ENCODE results near the gene DMRT3. TPM values are rescaled to one million over a fixed set of nuclear protein-coding genes. Genes with fewer than 3 reads are reported as not detected.

Gene DMRT3
- polyA plus RNA-seq, 3 donors, result not detected

DNA sequence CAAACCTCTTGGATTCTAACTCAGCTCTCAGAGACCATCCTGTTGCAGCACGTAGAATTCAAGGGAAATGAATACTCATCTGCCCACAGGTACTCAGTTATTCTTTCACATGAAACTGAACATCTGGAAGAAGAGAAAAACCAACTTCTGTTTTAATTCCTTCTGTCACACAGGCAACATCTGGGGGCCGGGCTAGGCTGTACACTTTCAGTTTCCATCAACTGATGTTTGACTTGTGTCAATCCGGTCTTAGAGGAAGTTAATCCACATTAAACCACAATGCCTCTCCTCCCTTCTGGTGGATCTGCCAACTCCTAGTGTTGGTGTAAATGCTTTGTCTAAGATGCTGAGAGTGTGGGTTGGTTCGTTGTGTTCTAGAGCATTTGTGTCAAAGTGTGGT lies 17.6 kb downstream of the DMRT3 start:
- Histone ChIP-seq H3K79me2 (ENCODE audit: insufficient read depth, low read length) (no peaks in the 10 kb centered on the region), H3K4me2 (replicated peaks; ENCODE audit: extremely low read depth, low read length, poor library complexity, severe bottlenecking) (peak overlapping the region; percentile 7), H3K36me3 (replicated peaks in 1 of 2; ENCODE audit: control insufficient read depth in 1 of 2, insufficient read depth in 2 of 2, low read length in 2 of 2) (no peaks in the 10 kb centered on the region), H3K4me1 (ENCODE audit: control insufficient read depth in 1 of 2, insufficient read depth in 2 of 2, low read length in 2 of 2) (peaks cover 13 to 17% of the 10 kb centered on the region in 2 donors), H3K9ac (ENCODE audit: insufficient read depth, low read length, poor library complexity, severe bottlenecking) (no peak overlapping the region), H4K20me1 (ENCODE audit: insufficient read depth, low read length) (no peaks in the 10 kb centered on the region), H2AFZ (ENCODE audit: insufficient read depth, low read depth, low read length, poor library complexity, severe bottlenecking) (no peak overlapping the region), H3K27me3 (ENCODE audit: control insufficient read depth in 2 of 2, insufficient read depth in 2 of 2, low read length in 2 of 2) (peaks cover 3 to 23% of the 10 kb centered on the region in 2 donors), H3K4me3 (replicated peaks in 1 of 3; ENCODE audit: low read depth in 2 of 3, low read length in 3 of 3) (no peak overlapping the region), H3K9me3 (replicated peaks in 1 of 2; ENCODE audit: control insufficient read depth in 1 of 2, insufficient read depth in 1 of 2, low read length in 2 of 2) (peaks cover 0 to 10% of the 10 kb centered on the region in 2 donors), H3K27ac (ENCODE audit: low read depth in 1 of 2, low read length in 2 of 2) (no peak overlapping the region)
- no peaks in the 10 kb centered on the region for H3K36me3 Mint-ChIP-seq
- H3K9me3 Mint-ChIP-seq, result peaks cover 2 to 10% (median 5%) of the 10 kb centered on the region in 7 donors
- TF ChIP-seq, protein P1, sequence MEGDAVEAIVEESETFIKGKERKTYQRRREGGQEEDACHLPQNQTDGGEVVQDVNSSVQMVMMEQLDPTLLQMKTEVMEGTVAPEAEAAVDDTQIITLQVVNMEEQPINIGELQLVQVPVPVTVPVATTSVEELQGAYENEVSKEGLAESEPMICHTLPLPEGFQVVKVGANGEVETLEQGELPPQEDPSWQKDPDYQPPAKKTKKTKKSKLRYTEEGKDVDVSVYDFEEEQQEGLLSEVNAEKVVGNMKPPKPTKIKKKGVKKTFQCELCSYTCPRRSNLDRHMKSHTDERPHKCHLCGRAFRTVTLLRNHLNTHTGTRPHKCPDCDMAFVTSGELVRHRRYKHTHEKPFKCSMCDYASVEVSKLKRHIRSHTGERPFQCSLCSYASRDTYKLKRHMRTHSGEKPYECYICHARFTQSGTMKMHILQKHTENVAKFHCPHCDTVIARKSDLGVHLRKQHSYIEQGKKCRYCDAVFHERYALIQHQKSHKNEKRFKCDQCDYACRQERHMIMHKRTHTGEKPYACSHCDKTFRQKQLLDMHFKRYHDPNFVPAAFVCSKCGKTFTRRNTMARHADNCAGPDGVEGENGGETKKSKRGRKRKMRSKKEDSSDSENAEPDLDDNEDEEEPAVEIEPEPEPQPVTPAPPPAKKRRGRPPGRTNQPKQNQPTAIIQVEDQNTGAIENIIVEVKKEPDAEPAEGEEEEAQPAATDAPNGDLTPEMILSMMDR (IDR thresholded peaks at IDR 0.05), result no peak
- peak; percentile 48 to 68 (median 58) for DNase-seq
- H3K27me3 Mint-ChIP-seq (ENCODE audit: low read depth in 3 of 3), result peaks cover 17 to 29% (median 28%) of the 10 kb centered on the region in 3 donors
- peaks cover 22% of the 10 kb centered on the region for H3K4me1 Mint-ChIP-seq
- no peak overlapping the region for H3K4me3 Mint-ChIP-seq
- intact Hi-C loops (cut with micrococcal nuclease), result loop anchor here in 1 of 2 donors (5.0 kb wide), 1 partner anchor 82 kb away; no protein-coding TSS in a partner anchor
- 0% methylated on average over 1 of the region's 4 CpGs for WGBS (ENCODE audit: insufficient coverage)
- H3K27ac Mint-ChIP-seq, result peak overlapping the region in 2 of 7 donors; percentile 65 to 68

- Histone ChIP-seq H3K9ac (ENCODE audit: insufficient read depth, low read length, poor library complexity, severe bottlenecking) (no peak overlapping the region), H3K27me3 (ENCODE audit: control insufficient read depth in 2 of 2, insufficient read depth in 2 of 2, low read length in 2 of 2) (peaks cover 0 to 12% of the 10 kb centered on the region in 2 donors), H3K79me2 (ENCODE audit: insufficient read depth, low read length) (no peaks in the 10 kb centered on the region), H3K36me3 (replicated peaks in 1 of 2; ENCODE audit: control insufficient read depth in 1 of 2, insufficient read depth in 2 of 2, low read length in 2 of 2) (no peaks in the 10 kb centered on the region), H3K4me1 (ENCODE audit: control insufficient read depth in 1 of 2, insufficient read depth in 2 of 2, low read length in 2 of 2) (peaks cover 20 to 28% of the 10 kb centered on the region in 2 donors), H3K27ac (ENCODE audit: low read depth in 1 of 2, low read length in 2 of 2) (no peak overlapping the region), H3K9me3 (replicated peaks in 1 of 2; ENCODE audit: control insufficient read depth in 1 of 2, insufficient read depth in 1 of 2, low read length in 2 of 2) (peaks cover 0 to 11% of the 10 kb centered on the region in 2 donors), H3K4me2 (replicated peaks; ENCODE audit: extremely low read depth, low read length, poor library complexity, severe bottlenecking) (no peak overlapping the region), H2AFZ (ENCODE audit: insufficient read depth, low read depth, low read length, poor library complexity, severe bottlenecking) (no peak overlapping the region), H3K4me3 (replicated peaks in 1 of 3; ENCODE audit: low read depth in 2 of 3, low read length in 3 of 3) (no peak overlapping the region), H4K20me1 (ENCODE audit: insufficient read depth, low read length) (no peaks in the 10 kb centered on the region)
- no CpG with 5 or more reads among the region's 4 CpGs for whole genome bisulfite sequencing (ENCODE audit: insufficient coverage)
- no peaks in the 10 kb centered on the region for H3K36me3 Mint-ChIP-seq
- no peak overlapping the region for H3K27ac Mint-ChIP-seq
- peaks cover 6 to 21% (median 18%) of the 10 kb centered on the region in 3 donors for H3K27me3 Mint-ChIP-seq (ENCODE audit: low read depth in 3 of 3)
- intact Hi-C loops (cut with micrococcal nuclease), result no loop called here
- DNase-seq, result no peak
- peaks cover 29% of the 10 kb centered on the region for H3K4me1 Mint-ChIP-seq
- peaks cover 4 to 11% (median 7%) of the 10 kb centered on the region in 7 donors for H3K9me3 Mint-ChIP-seq
- TF ChIP-seq, protein P1 (IDR thresholded peaks at IDR 0.05), result no peak
- H3K4me3 Mint-ChIP-seq, result no peak overlapping the region
Measured at GRCh38 chr9:995192-995591, 18.7 kb downstream of the DMRT3 start.
